Testis (tissue), 3 donors: Measurements from ENCODE around the gene MTA3. TPM values are rescaled to one million over a fixed set of nuclear protein-coding genes. Genes with fewer than 3 reads are reported as not detected.

Source experiments
- DNase-seq: peaks from one replicate; pipeline ENCODE4 v3.0.0-alpha.2; 2019
- H3K27ac ChIP-seq, 2 donors: fragments of 200-600 bp; sonication (generic); one replicate each; pipeline ENCODE4 v1.5.1; 2019
- H3K27me3 ChIP-seq: fragments of 200-600 bp; sonication (generic); one replicate; pipeline ENCODE4 v1.5.1; 2019
- H3K36me3 ChIP-seq: fragments of 200-600 bp; sonication (generic); one replicate; pipeline ENCODE4 v1.5.1; 2017; ENCODE audit warnings: low read depth; ENCODE audit errors: missing control alignments
- H3K4me1 ChIP-seq: fragments of 200-600 bp; sonication (generic); one replicate; pipeline ENCODE4 v1.5.1; 2019
- H3K4me3 ChIP-seq, 2 donors: fragments of 200-600 bp; sonication (generic); one replicate each; pipeline ENCODE4 v1.5.1; 2017 to 2019
- H3K9me3 ChIP-seq: fragments of 200-600 bp; sonication (generic); one replicate; pipeline ENCODE4 v1.5.1; 2017
- POLR2A ChIP-seq: fragments of 450-650 bp; IDR thresholded peaks from one replicate; pipeline ENCODE4 v1.6.1; 2017; ENCODE audit warnings: antibody characterized with exemption, mild to moderate bottlenecking, moderate library complexity
- WGBS, 2 donors: methylation state at CpG; one replicate each; pipeline ENCODE4 v1.1.5; 2018; 5-methylcytosine and 5-hydroxymethylcytosine counted together
- intact Hi-C: fragments of 100-400 bp; cut with DNase I; formaldehyde crosslinking; loops from one replicate; pipeline ENCODE4 v1.15.1; 2023; ENCODE audit warnings: low total_unique reads
- polyA plus RNA-seq: library from polyadenylated mRNA; stranded (reverse); fragments of 350-450 nt; fragmentation: Illumina TruSeq; extraction: RNeasy Lipid Tissue Mini Kit (QIAGEN cat#74804); gene quantifications from one replicate; pipeline ENCODE4 v1.2.3, GENCODE V29; 2014; ENCODE audit warnings: low read depth, low replicate concordance; ENCODE audit not compliant: insufficient read depth
- total RNA-seq, 2 donors: library from RNA; depleted of rRNA; stranded (reverse); fragments of >200 nt; gene quantifications; one replicate each; pipeline ENCODE4 v1.2.3, GENCODE V29; 2016
- TF ChIP-seq, protein P1 (sequence below), 3 experiments: fragments of 450-650 bp in 2 of 3; fragments of 200-600 bp in 1 of 3; sonication (generic) in 1 of 3; IDR thresholded peaks; one replicate each; pipeline ENCODE4 v1.5.1; 2016 to 2019; ENCODE audit warnings: antibody characterized with exemption in 3 of 3, mild to moderate bottlenecking in 2 of 3, moderate library complexity in 1 of 3

Gene MTA3
- total and polyA plus RNA-seq, 3 donors from 2014 or later, result 58.5 to 84.6 (median 77.0) TPM

DNA sequence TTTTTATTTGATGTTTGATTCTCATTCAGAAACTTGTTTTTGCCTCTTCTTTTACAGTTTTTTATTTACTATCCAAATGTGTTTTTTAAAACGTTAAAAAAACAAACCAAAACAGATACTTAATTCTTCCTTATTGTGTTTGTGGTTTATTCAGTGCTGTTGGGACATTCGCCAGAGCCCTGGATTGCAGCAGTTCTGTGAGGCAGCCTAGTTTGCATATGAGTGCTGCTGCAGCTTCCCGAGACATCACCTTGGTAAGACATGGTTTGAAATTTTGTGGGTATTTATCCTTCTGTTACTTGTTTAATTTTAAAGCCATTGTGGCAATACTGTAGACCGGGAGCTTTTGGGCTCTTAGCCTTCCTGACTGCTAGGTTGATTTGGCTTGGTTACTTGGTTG, 91.2 kb downstream of the MTA3 start:
- Histone ChIP-seq H3K27me3 (no peaks in the 10 kb centered on the region), H3K9me3 (no peaks in the 10 kb centered on the region), H3K27ac (no peak overlapping the region), H3K4me1 (no peaks in the 10 kb centered on the region), H3K4me3 (no peak overlapping the region), H3K36me3 (no peaks in the 10 kb centered on the region)
- peak; percentile 38 for DNase-seq
- intact Hi-C loops, result no loop called here
- TF ChIP-seq POLR2A, result no peak
- TF ChIP-seq, protein P1, sequence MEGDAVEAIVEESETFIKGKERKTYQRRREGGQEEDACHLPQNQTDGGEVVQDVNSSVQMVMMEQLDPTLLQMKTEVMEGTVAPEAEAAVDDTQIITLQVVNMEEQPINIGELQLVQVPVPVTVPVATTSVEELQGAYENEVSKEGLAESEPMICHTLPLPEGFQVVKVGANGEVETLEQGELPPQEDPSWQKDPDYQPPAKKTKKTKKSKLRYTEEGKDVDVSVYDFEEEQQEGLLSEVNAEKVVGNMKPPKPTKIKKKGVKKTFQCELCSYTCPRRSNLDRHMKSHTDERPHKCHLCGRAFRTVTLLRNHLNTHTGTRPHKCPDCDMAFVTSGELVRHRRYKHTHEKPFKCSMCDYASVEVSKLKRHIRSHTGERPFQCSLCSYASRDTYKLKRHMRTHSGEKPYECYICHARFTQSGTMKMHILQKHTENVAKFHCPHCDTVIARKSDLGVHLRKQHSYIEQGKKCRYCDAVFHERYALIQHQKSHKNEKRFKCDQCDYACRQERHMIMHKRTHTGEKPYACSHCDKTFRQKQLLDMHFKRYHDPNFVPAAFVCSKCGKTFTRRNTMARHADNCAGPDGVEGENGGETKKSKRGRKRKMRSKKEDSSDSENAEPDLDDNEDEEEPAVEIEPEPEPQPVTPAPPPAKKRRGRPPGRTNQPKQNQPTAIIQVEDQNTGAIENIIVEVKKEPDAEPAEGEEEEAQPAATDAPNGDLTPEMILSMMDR (IDR thresholded peaks at IDR 0.05), result no peak
- 68 to 74% methylated on average over 4 of the region's 4 CpGs for WGBS, 2 donors

DNA sequence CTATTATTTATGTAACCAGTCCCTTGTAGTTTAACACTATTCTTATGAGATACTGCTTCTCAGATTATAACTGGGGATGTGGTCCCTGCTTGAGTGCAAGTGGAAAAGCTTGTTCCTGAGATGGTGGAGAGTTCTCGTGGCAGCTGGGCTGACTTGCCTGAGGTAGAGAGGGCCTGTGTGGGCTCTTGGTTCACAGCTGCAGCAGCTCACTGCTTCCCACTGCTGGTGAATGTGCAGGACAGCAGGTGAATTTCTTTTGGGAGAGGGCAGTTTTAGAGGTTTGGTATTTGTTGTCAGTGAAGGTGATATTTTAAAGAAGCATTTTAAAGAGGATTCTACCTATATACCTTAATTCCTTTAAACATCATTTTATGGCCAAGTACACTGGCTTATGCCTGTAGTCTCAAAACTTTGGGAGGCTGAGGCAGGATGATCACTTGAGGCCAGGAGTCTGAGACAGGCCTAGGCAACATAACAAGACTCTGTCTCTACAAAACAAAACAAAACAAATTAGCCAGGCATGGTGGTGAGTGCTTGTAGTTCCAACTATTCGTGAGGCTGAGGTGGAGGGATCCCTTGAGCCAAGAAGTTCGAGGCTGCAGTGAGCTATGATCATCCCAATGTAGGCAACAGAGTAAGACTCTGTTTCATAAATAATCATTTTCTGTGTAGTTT, 94.8 kb downstream of the MTA3 start:
- Histone ChIP-seq H3K27me3 (no peaks in the 10 kb centered on the region), H3K9me3 (no peaks in the 10 kb centered on the region), H3K4me3 (no peak overlapping the region), H3K36me3 (no peaks in the 10 kb centered on the region), H3K4me1 (no peaks in the 10 kb centered on the region), H3K27ac (no peak overlapping the region)
- intact Hi-C loops, result no loop called here
- TF ChIP-seq, protein P1 (IDR thresholded peaks at IDR 0.05), result peak; percentile 86 to 93 (median 89)
- TF ChIP-seq POLR2A, result no peak
- peak; percentile 81 for DNase-seq
- 32 to 46% methylated on average over 3 of the region's 3 CpGs for WGBS, 2 donors

DNA sequence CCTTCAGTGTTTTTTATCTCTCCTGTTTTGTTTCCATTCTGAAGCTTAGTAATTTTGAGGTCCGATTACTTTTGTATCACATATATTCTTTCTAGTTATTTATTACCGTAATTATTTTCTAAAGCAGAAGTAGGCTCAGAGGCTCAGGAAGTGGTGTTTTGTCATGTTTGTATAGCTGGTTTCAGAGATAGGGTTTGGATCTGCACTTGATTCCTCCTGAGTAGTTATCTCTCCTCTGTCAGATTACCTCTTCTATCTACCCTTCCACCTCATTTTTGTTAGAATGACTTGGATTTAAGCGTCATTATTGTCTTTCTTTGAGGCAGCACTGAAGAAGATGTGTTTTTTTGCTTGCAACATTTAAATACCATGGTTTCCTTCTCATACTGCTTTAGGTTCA, 95.4 kb downstream of the MTA3 start:
- Histone ChIP-seq H3K9me3 (no peaks in the 10 kb centered on the region), H3K36me3 (no peaks in the 10 kb centered on the region), H3K4me1 (no peaks in the 10 kb centered on the region), H3K27ac (no peak overlapping the region), H3K4me3 (no peak overlapping the region), H3K27me3 (no peaks in the 10 kb centered on the region)
- TF ChIP-seq POLR2A, result no peak
- TF ChIP-seq, protein P1 (IDR thresholded peaks at IDR 0.05), result no peak
- intact Hi-C loops, result no loop called here
- 79 to 91% methylated on average over 3 of the region's 3 CpGs for WGBS, 2 donors
- no peak for DNase-seq

DNA sequence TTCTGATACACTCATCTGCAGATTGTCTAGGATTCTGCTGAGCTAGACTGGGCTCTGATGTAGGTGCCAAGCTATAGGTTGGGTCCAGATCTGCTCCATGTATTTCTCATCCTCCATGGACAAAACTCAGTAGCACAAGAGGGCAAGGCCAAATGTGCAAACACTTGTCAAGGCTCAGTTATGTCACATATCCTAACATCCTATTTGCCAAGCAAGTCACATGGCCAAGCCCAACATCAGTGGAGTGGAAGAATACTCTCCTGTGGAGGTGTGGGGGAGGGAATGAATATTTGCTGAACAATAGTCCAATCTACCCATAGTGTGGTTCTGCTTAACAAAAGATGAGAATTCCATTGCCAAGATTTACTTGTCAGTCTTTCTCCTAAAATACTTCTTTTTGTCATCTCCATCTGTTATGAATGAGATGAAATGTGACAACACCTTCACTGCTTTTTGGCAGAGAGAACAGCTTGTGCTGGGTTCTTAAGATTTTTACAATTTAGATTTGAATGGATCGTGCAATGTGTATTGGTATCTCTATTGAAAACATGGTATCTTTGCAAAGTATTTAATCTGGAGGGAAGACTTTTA, 105.7 kb downstream of the MTA3 start:
- 65 to 76% methylated on average over 1 of the region's 1 CpG for WGBS, 2 donors
- H3K4me1 ChIP-seq, result no peaks in the 10 kb centered on the region
- no peak overlapping the region for H3K27ac ChIP-seq
- H3K27me3 ChIP-seq, result no peaks in the 10 kb centered on the region
- intact Hi-C loops, result no loop called here
- H3K4me3 ChIP-seq, result no peak overlapping the region
- no peak for DNase-seq
- H3K36me3 ChIP-seq, result no peaks in the 10 kb centered on the region
- no peaks in the 10 kb centered on the region for H3K9me3 ChIP-seq
- no peak for TF ChIP-seq POLR2A
- TF ChIP-seq, protein P1 (IDR thresholded peaks at IDR 0.05), result no peak

DNA sequence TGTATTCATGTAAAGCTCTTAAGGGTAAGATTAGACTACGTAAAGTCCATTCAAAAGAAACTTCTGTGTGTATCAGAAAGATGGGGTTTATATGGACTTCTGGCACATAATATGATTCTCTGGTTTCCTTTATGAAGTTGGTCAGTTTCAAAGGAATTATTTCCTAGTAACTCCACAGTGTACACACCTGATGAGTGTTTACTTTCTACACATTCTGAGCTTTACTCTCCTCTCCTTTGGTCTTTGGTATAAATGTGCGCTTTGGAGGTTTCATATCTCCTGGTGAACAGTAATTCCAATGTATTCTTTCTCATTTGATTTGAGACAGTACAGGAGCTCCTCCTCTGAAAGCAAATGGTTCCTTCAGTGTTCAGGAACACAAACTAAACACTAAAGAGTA, 107.4 kb downstream of the MTA3 start:
- no peak for TF ChIP-seq POLR2A
- TF ChIP-seq, protein P1 (IDR thresholded peaks at IDR 0.05), result no peak
- intact Hi-C loops, result no loop called here
- no peaks in the 10 kb centered on the region for H3K9me3 ChIP-seq
- no peak overlapping the region for H3K4me3 ChIP-seq
- 70 to 74% methylated on average over 2 of the region's 2 CpGs for whole genome bisulfite sequencing, 2 donors
- H3K27me3 ChIP-seq, result no peaks in the 10 kb centered on the region
- no peaks in the 10 kb centered on the region for H3K36me3 ChIP-seq
- no peak for DNase-seq
- H3K4me1 ChIP-seq, result no peaks in the 10 kb centered on the region
- H3K27ac ChIP-seq, result no peak overlapping the region
